RWPE1 (cell line): ENCODE measurements around the gene MYO9A.

Experiments used
- CTCF ChIA-PET: fragments of 350-600 bp; sonication (Branson Sonifier 250); formaldehyde crosslinking; extraction: SDS; loops from one replicate; lab custom pipeline; 2021; lab: Yijun Ruan, JAX
- POLR2A ChIA-PET: fragments of 400-600 bp; formaldehyde crosslinking; extraction: SDS; loops from one replicate; lab custom pipeline; 2020; ENCODE audit warnings: antibody characterized with exemption; ENCODE audit not compliant: low non-redundant PET; lab: Yijun Ruan, JAX
- DNase-seq: peaks from one replicate; pipeline ENCODE4 v3.0.0; 2012; ENCODE audit warnings: low spot score
- H3K27ac ChIP-seq: fragments of 450-650 bp; 2 replicates; pipeline ENCODE4 v1.5.1; 2017
- CTCF ChIP-seq: fragments of 450-650 bp; conservative IDR thresholded peaks from 2 replicates; pipeline ENCODE4 v1.5.1; 2017; ENCODE audit warnings: low read depth, mild to moderate bottlenecking

Gene MYO9A

GRCh38 chr15:71811752-71812735 is 305.9 kb downstream of the MYO9A start:
- no peak for TF ChIP-seq CTCF
- H3K27ac ChIP-seq: no peak overlapping the region
- CTCF ChIA-PET: interaction anchor here (0.5 to 1.0 kb wide), 2 partner anchors 10 to 372 kb away, joined by 5 read pairs; no protein-coding TSS in a partner anchor

GRCh38 chr15:71811036-71811736 is 306.8 kb downstream of the MYO9A start:
- H3K27ac ChIP-seq: no peak overlapping the region
- ChIA-PET CTCF (no interaction called here), POLR2A (no interaction called here)
- no peak for DNase-seq
- TF ChIP-seq CTCF: no peak

More at GRCh38 chr15:71811752-71812735, 305.9 kb downstream of the MYO9A start:
- no peak for DNase-seq
- POLR2A ChIA-PET: interaction anchor here (0.6 kb wide), 1 partner anchor 1431 kb away, joined by 3 read pairs; no protein-coding TSS in a partner anchor

DNA sequence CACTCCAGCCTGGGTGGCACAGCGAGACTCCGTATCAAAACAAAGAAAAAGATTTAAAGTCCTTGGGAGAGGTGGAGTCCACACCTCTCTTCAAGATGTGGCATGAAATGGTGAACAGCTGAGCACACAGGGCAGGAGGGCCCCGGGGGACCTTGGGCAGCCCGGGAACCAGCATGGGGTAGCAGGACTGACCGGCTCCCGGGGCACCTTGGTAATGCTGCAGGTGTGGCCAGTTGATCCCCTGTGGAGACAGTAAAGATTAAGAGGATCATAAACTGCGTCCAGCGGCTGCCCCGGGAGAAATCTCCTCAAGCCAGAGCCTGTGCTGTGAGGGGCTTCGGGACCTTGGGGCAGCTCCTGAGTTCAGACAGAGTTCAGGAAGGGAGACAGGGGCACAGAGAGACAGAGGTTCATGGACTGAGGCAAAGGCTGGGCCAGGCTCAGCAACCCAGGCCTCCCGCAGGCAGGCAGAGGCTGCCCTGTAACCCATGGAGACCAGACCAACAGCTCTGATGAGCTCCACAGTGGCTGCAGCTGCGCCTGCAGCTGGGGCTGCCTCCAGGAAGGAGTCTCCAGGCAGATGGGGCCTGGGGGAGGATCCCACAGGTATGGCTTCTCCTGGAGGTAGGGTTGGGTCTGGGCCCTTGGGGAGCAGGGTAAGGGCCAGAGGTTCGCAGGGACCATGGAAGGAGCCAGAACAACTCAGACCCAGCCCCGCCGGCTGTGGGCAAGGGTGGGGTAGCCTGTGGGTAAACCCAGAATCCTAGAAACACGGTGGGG is 307.5 kb downstream of the MYO9A start, which contains the start of gene NR2E3:
Gene NR2E3 (plus strand): TSS at position 299 of the 780 bp plus-strand sequence. CDS start 190 bp downstream, at position 489.
- ChIA-PET POLR2A (no interaction called here), CTCF (no interaction called here)
- no peak within 1 kb of the TSS for H3K27ac ChIP-seq
- TF ChIP-seq CTCF: no peak
- no peak for DNase-seq

DNA sequence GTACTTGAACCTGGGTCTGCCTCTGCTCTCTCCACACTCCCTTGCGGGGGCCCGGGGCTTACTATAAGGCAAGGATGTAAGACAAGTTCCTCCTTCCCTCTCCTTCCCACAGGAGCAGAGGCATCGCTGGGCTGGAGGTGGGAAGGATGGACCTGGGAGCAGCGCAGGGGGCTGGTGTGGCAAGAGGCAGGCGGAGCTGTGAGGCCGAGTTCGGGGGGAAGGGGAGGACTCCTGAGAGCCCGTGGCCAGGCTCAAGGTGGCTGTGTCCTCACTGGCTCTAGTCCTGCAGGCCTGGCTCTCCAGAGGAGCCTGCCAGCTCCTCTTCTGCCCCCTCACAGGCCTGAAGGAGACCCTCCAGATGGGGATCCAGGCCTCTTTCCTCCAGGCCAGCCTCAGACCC is 308.6 kb downstream of the MYO9A start:
- TF ChIP-seq CTCF: no peak
- no peak for DNase-seq
- ChIA-PET POLR2A (no interaction called here), CTCF (no interaction called here)
- no peak overlapping the region for H3K27ac ChIP-seq

DNA sequence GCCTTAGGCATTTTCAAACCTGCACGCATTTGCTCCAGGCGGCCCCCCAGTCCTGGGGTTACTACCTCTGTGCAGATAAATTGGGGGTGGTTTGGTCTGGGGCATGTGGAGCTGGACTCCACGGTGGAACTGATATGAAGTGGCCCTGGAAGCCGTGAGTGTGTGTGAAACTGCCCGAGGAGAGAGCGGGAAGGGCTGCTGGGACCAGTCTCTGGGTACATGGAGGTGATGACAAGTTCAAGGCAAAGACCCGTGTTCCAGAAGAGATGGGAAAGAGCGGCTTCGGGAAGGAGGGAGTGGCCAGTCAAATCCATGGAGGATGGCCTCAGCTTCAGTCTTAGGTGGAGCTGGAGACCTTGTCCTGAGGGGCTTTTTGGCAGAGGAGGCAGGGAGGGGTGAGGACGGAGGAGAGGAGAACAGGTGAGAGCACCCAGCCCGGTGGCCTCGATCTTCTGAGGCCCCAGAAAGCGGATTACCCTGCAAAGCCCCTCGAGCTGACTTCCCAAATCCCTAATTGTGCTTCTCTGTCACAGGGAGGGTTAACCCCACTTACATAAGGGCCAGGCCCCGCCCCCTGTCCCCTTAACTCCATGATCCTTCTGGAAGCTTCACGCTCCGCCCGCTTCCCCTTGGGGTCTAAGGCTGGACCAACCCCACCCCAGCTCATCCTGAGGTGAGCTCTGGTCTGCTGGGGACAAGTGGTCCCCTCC is 309.5 kb downstream of the MYO9A start:
- TF ChIP-seq CTCF: no peak
- no peak overlapping the region for H3K27ac ChIP-seq
- POLR2A ChIA-PET: no interaction called here

More for the DNA sequence above, 309.5 kb downstream of the MYO9A start:
- DNase-seq: no peak
- CTCF ChIA-PET: interaction anchor here (0.6 kb wide), 1 partner anchor 65 kb away, joined by 3 read pairs; no protein-coding TSS in a partner anchor
